M059J (cell line): ENCODE data around the gene DLK2. TPM values are rescaled to one million over a fixed set of nuclear protein-coding genes. Genes with fewer than 3 reads are reported as not detected.
"Not testable (repeated sequence)": the region's sequence is repeated elsewhere in the genome, so short reads cannot be mapped to it uniquely, and the experiment has no call there.

Experiments
- DNase-seq: peaks from one replicate; pipeline ENCODE4 v3.0.0-alpha.2; 2012; ENCODE audit warnings: low read depth
- total RNA-seq: library from RNA; depleted of rRNA; stranded (reverse); fragments of >200 nt; shearing (Covaris generic); gene quantifications from 2 replicates; pipeline ENCODE4 v1.2.3, GENCODE V29; 2014

DLK2 gene
- total RNA-seq, 1 experiment from 2014 or later: 3.4 TPM

GRCh38 chr6:43481591-43482236 is 26.4 kb upstream of the DLK2 start:
- peak; percentile 65 for DNase-seq

GRCh38 chr6:43481075-43481474 is 25.7 kb upstream of the DLK2 start:
- no peak for DNase-seq

- no peak for DNase-seq
These were observed 22.6 kb upstream of the DLK2 start for GRCh38 chr6:43478008-43478372.

- DNase-seq: peak; percentile 92
These were observed 22.1 kb upstream of the DLK2 start, which contains the start of gene TJAP1 for GRCh38 chr6:43477235-43478007. TSS of gene TJAP1 (plus strand) at chr6:43477570. CDS start at chr6:43499002, 21,432 bp downstream.

- DNase-seq: no peak
These were observed 21.4 kb upstream of the DLK2 start for GRCh38 chr6:43476746-43477145.

GRCh38 chr6:43475516-43475915 is 20.2 kb upstream of the DLK2 start:
- DNase-seq: no peak

GRCh38 chr6:43472515-43472914 is 17.2 kb upstream of the DLK2 start:
- DNase-seq: no peak

GRCh38 chr6:43471399-43471798 is 16.1 kb upstream of the DLK2 start:
- no peak for DNase-seq

- DNase-seq: no peak
These were observed 14.6 kb upstream of the DLK2 start for GRCh38 chr6:43469947-43470346.

GRCh38 chr6:43468748-43469681 is 13.7 kb upstream of the DLK2 start:
- DNase-seq: no peak

- no peak for DNase-seq
These were observed 12.9 kb upstream of the DLK2 start for GRCh38 chr6:43468240-43468639.

GRCh38 chr6:43467752-43468151 is 12.4 kb upstream of the DLK2 start:
- no peak for DNase-seq

GRCh38 chr6:43467265-43467664 is 11.9 kb upstream of the DLK2 start:
- not testable (repeated sequence) for DNase-seq

GRCh38 chr6:43465948-43466347 is 10.6 kb upstream of the DLK2 start:
- no peak for DNase-seq

GRCh38 chr6:43464337-43464736 is 9.0 kb upstream of the DLK2 start:
- no peak for DNase-seq

- DNase-seq: no peak
These were observed 6.6 kb upstream of the DLK2 start for GRCh38 chr6:43461936-43462335.

- DNase-seq: no peak
These were observed 4.7 kb upstream of the DLK2 start for GRCh38 chr6:43460032-43460431.

GRCh38 chr6:43459535-43459934 is 4.2 kb upstream of the DLK2 start:
- no peak for DNase-seq

GRCh38 chr6:43458154-43458553 is 2.8 kb upstream of the DLK2 start:
- not testable (repeated sequence) for DNase-seq

- DNase-seq: no peak
These were observed 2.3 kb upstream of the DLK2 start for GRCh38 chr6:43457643-43458042.

GRCh38 chr6:43454696-43455530 is 435 bp downstream of the DLK2 start:
- peak; percentile 85 for DNase-seq
